ENCODE measurements around the gene FXN.
"Not testable (repeated sequence)": the region's sequence is repeated elsewhere in the genome, so short reads cannot be mapped to it uniquely, and the experiment has no call there.

Gene FXN

DNA sequence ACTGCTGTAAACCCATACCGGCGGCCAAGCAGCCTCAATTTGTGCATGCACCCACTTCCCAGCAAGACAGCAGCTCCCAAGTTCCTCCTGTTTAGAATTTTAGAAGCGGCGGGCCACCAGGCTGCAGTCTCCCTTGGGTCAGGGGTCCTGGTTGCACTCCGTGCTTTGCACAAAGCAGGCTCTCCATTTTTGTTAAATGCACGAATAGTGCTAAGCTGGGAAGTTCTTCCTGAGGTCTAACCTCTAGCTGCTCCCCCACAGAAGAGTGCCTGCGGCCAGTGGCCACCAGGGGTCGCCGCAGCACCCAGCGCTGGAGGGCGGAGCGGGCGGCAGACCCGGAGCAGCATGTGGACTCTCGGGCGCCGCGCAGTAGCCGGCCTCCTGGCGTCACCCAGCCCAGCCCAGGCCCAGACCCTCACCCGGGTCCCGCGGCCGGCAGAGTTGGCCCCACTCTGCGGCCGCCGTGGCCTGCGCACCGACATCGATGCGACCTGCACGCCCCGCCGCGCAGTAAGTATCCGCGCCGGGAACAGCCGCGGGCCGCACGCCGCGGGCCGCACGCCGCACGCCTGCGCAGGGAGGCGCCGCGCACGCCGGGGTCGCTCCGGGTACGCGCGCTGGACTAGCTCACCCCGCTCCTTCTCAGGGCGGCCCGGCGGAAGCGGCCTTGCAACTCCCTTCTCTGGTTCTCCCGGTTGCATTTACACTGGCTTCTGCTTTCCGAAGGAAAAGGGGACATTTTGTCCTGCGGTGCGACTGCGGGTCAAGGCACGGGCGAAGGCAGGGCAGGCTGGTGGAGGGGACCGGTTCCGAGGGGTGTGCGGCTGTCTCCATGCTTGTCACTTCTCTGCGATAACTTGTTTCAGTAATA lies at the start of gene FXN:
Gene FXN, plus strand, starts transcription at position 315 of the 871 bp plus-strand sequence. Its CDS starts 31 bp downstream, at position 346.
- DNase-seq (ENCODE audit: low read depth in 2 of 2), result peak; percentile 78 to 81

DNA sequence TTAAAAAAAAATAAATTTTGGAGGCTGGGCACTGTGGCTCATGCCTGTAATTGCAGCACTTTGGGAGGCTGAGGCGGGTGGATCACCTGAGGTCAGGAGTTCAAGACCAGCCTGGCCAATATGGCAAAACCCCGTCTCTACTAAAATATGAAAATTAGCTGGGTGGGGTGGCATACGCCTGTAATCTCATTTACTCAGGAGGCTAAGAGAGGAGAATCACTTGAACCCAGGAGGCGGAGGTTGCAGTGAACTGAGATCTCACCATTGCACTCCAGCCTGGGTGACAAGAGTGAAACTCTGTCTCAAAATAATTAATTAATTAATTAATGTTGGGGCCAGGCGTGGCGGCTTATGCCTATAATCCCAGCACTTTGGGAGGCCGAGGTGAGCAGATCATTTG lies 48.6 kb upstream of the FXN start:
- DNase-seq (ENCODE audit: low read depth in 2 of 2), result not testable (repeated sequence)

DNA sequence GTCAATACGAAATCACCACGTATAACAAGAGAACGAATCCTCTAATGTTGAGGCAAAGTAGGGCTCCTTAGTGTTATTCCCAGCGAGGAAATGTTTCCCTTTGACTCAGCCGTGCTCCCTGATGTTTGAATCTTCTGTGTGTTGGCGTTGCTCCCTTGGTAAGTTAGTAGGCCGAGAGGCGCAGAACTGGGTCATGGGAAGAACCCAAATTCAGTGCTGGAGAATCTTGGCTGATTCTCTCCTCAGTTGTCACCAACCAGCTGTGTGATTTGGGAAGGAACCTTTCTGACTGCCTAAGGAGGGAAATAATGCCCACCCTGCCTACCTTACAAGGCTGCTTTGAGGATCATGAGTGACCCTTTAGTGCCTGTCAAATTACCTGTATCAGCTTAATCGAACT lies 44.1 kb upstream of the FXN start:
- DNase-seq (ENCODE audit: low read depth in 2 of 2), result no peak

DNA sequence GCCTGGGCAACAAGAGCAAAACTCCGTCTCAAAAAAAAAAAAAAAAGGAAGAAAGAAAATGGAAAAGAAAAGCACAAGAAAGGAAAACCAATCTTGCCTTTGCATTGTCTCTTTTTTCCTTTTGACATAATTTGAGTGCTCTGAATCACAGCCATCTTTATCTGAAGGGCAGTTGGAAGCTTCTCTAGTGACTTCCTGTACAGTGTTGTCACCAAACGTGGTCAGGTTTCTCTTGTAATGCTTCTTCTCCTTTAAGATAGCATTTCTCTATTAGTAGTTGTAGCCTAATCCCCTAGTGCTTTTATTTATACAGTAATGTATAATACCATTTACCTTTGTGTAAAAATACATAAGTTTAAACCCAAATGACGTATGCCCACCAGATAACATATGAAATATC lies 39.8 kb upstream of the FXN start:
- no peak for DNase-seq (ENCODE audit: low read depth in 2 of 2)

DNA sequence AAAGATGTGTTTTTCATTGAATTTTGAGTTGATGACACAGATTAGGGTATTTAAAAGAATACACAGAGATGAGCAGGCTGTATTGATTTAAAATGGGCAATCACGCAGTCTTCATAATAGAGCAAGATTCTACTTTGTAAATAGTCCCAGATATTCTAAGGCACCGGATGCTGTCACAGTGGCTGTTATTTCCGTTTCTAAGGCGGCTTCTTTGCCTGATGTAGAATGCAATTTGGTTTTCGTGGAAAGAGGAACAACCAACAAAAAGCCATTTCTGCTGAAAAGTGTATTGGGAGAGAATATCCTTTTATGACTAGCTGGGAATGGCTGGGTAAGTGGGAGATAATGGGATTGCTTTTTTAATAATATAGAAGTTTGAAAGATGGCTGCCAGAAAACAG lies 39.1 kb upstream of the FXN start:
- DNase-seq (ENCODE audit: low read depth in 2 of 2), result no peak

DNA sequence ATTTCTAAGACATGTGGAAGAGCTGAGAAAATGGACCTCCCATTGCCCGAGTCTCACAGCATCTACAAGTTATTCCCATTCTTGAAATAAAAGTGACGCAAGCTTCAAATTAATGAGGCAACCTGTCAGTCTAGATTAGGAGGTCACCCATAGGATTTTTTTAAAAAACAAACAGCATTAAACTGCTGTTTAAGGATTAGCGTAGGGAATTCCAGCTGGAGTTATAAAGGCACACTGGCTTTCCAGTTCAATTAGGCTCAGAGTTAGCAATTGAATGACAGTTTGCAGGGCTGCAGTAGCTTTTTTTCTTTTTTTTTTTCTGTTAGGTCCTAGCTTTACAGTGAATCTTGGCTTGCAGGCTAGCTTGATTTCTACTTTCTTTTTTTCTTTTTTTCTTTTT lies 37.9 kb upstream of the FXN start:
- DNase-seq (ENCODE audit: low read depth in 2 of 2), result no peak

DNA sequence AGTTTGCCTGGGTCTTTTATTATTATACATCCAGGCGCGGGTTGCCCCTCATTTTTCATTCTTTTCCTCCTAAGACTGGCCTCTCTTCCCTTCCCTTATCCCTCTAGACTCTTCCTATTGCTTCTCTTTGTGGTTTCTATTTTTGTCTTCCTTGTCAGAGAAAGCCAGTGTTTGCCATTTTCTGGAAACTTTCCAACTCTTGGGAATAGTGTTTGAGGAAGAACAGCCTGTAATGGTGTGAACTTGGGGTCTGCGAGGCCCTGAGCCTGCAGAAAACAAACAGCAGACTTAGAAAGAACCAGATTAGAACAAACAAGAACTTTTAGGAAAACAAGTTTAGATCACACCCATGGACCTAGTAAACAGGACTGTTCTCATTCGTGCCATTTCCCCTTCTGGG lies 37.2 kb upstream of the FXN start:
- no peak for DNase-seq (ENCODE audit: low read depth in 2 of 2)

DNA sequence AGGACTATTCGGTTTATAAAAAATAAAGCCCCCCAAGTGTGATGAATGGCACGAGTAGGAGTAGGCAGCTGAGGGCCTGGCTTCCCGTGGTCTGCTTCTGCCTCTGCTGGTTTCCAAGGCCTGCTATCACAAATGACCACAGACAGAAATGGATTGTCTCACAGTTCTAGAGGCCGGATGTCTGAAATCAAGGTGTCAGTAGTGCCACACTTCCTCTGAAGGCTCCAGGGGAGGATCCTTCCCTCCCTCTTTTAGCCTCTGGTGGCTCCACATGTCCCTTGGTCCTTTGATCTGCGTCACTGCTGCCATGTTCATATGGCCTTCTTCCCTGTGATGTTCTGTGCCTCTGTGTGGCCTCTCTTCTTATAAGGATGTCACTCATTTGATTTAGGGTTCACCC lies 36.7 kb upstream of the FXN start:
- DNase-seq (ENCODE audit: low read depth in 2 of 2), result no peak

DNA sequence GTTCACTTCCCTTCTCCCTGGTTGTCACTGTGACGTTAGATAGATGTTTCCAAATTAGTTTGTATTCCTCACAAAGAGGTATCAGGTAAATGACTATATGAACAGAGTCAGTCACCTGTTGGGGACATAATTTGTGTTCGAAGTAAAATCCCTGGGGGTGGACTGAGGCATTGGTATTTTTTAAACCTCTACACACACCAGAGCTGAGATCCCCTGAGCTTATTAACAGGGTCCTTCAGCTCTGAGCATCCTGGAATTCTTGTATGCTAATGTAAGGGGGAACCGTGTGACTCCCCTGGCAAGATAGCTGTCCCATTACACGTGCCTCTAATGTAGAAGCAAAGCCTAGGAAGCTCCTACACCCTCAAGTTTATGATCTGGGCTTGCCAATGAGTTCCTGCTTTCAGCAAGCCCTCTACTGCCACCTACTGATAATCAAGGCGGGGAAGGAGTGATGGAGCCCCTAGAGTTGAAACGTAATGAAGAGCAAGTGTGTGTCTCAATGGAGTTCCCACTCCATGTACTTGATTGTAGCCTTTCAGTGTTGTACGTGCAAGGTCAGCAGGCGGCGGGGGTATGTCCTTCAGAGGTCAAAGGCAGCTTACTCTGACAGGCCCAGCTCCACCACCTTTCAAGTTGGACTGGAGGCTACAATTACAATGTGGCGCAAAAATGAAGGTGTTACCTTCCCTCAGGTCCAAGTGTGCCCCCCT lies 36.0 kb upstream of the FXN start:
- peak; percentile 39 to 60 for DNase-seq (ENCODE audit: low read depth in 2 of 2)

DNA sequence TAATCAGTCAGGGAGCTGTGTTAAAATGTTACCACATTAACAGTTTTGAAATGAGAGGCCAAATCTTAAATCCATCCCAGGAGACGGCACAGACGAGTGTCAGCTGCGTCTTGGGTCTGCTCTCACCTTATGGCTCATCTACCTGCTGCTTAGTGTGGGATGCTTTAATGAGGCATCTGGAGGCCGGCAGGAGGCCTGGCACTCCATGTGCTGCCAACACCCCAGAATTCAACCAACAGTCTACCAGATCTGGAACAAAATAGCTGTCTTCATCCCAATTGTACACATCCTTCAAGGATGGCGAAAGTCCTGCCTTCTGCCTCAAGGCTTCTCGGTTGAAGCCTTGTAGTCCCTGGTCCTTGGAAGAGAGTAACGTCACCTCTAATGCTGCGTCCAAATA lies 33.6 kb upstream of the FXN start:
- DNase-seq (ENCODE audit: low read depth in 2 of 2), result no peak

DNA sequence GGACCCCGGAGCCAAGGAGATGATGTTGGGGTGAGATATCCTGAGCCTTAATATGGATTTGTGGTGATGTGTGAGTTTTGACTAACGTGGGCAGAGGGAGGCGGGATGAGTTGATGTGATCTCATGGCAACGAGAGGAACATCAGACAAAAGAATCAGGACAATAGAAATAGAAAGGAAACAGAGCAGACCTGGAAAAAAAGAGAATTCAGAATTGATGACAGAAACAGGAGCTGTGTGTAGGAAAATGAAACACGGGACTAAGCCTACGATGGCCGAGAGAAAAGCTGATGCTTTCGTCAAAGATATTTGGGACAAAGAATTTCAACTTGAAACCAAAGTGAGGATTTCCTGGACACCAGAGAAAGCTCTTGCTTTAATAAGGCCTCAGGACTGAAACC lies 32.5 kb upstream of the FXN start:
- DNase-seq (ENCODE audit: low read depth in 2 of 2), result no peak

DNA sequence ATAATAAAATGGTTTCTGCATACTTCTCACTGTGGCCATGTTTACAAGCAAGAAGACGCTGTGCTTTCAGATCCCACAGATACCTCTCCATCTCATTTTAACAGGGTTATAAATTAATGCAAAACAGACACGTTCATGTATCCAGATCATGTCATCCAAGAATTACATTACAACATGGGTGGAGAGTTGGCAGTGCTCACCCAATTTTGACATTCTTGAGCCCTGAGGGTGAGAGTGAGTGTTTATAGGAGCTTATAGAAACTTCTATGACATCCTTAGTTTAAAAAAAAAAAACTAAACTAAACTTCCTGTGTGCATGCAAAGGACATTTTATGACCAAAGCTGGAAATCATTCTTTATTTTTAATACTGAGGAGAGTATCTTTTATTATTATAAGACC lies 30.7 kb upstream of the FXN start:
- no peak for DNase-seq (ENCODE audit: low read depth in 2 of 2)

DNA sequence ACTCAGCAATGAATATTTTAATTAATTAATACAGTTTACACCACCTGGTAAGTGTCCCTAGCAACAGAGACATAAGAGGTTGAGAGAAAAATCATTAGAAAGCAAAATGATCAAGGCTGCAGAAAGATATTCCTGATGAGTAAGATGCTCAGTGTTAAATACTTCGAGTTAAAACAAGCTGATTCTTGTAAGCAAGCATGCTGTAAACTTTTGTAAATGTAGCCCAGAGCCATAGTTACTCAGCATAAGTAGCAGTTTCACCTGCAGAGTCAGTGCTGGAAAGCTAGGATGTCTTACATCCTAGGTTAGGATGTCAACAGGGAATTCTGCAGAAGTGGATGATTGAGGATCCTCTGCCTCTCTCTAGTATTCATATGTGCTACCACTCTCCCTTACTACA lies 25.8 kb upstream of the FXN start:
- no peak for DNase-seq (ENCODE audit: low read depth in 2 of 2)

DNA sequence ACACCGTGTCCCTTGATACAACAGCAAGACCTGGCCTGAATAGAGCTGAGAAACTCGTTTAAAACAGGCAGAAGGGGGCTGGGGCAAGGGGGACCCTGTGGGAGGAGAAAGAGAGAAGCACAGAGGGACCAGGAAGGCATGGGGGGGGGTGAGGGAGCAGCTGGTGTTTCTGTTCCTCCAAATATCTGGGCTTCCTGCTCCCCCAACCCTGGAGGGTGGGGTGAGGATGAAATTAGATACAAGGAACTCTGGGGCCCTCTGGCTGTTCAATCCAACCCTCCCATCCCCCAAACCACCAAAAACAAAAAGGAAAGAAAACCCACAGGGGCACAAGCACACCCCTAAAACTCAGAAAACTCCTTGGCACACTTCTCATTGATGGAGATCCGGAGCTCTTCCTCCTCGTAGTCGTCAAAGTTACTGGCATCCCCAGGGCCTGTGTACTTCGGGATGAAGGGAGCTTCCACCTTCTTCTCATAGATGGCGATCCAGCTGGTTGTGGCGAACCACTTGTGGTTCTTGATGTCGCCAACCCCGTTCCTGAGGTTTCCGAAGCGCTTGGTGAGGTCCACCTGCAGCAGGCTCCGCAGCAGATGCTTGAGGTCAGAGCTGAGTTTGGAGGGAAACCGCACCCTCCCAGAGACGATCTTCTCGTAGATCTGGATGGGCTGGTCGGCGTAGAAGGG lies 22.7 kb upstream of the FXN start:
- DNase-seq (ENCODE audit: low read depth in 2 of 2), result no peak

DNA sequence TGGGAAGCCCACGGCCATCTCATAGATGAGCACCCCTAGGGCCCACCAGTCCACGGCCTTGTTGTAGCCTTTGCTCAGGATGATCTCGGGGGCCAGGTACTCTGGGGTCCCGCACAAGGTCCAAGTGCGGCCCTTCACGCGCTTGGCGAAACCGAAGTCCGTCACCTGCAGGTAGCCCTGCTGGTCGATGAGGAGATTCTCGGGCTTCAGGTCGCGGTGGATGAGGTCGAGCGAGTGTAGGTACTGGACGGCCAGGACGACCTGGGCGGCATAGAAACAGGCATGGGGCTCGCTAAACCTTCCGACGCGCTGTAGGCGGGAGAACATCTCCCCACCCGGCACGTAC lies 22.2 kb upstream of the FXN start:
- no peak for DNase-seq (ENCODE audit: low read depth in 2 of 2)

DNA sequence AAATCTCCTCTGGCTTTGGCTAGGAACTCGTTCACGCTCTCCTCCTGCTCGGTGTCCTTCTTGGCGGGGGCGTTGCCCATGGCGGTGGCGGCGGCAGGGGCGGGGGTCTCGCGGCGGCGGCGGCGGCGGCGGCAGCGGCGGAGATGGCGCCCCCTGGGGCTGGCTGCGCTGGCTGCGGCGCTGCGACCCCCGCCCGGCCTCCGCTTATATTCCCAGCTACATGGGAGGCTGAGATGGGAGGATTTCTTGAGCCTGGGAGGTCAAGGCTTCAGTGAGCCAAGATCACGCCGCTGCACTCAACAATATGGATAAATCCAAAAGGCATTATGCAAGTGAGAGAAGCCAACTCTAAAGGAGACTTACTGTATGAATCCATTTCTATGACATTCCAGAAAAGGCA lies 21.5 kb upstream of the FXN start, which contains the start of gene PRKACG:
Gene PRKACG, minus strand, starts transcription at position 101 of the 400 bp plus-strand sequence. Its CDS starts 21 bp downstream, at position 80.
- no peak for DNase-seq (ENCODE audit: low read depth in 2 of 2)

DNA sequence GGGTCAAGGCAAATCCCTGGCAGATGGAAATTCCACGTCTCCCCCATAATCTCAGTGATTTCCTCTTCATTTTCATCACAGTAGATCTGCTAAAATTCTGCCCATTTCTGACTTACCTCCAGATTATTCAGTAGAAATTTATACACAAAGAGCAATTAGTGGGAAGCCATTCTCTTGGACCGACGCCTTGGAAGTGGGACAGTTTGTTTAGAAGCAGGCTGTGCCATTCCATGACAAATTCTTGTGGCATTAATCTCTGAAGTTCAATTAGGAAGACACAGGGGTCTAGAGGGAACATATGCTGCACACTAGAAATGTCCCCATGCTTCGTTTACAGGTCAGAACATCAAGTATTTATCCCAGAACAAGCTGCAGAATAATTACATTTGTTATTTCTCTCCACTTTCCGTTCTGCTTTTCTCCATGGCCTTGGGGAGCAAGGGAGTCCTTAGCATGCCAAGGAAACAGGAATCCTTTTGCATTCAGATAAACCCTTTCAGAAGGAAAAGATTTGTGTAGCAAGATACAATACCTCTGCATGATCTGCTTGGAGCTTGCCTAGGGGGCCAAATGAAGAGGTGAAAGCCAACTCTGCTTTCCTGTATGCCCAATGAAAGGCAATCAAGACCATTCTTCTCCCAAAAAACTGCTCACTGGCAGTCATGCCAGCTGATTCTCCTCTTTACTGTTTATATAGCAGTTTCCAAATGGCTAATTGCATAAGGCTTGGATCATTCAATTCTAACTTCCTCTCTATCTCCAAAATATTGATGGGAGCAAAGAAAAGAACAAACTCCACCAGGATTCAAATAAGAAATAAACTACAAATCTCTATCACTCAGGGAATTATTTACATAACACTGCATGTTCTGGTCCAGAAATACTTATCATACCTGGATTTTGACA lies 19.1 kb upstream of the FXN start:
- DNase-seq (ENCODE audit: low read depth in 2 of 2), result no peak

DNA sequence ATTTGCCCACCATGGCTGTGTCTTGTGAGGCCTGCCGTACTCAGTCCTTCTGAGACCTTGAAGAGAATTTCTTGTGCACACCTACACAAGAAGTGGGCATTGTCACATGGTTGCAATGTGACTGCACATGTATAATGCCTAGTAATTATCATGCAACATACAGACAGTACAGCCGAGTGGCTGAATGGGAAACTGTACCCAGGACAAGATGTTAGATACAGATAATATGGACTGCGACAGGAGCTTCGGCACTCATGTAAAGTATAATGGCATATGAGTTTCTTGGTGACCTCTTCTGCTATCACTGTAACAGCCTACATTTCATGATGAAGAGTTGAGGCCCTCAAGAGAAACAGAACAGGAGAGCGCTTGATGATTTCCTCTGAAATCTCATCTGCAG lies 16.8 kb upstream of the FXN start:
- no peak for DNase-seq (ENCODE audit: low read depth in 2 of 2)

DNA sequence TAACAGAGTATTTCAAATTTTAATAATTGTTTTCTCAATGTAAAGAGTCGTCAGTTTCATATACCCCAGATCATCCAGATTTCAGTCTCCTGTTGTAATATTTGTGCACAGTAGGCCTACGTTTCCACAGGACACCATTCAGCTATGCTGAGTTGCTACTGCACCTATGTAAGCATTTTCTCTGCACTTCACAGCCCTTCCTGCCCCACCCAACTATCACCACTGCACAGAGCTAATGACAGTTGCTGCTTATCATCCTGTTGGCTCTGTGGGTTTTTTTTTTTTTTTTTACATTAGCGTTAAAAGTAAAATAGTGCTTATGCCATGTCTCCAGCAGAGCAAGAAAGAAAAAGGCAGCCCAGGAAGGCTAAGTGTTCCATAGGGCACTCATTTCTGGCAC lies 15.7 kb upstream of the FXN start:
- DNase-seq (ENCODE audit: low read depth in 2 of 2), result no peak

DNA sequence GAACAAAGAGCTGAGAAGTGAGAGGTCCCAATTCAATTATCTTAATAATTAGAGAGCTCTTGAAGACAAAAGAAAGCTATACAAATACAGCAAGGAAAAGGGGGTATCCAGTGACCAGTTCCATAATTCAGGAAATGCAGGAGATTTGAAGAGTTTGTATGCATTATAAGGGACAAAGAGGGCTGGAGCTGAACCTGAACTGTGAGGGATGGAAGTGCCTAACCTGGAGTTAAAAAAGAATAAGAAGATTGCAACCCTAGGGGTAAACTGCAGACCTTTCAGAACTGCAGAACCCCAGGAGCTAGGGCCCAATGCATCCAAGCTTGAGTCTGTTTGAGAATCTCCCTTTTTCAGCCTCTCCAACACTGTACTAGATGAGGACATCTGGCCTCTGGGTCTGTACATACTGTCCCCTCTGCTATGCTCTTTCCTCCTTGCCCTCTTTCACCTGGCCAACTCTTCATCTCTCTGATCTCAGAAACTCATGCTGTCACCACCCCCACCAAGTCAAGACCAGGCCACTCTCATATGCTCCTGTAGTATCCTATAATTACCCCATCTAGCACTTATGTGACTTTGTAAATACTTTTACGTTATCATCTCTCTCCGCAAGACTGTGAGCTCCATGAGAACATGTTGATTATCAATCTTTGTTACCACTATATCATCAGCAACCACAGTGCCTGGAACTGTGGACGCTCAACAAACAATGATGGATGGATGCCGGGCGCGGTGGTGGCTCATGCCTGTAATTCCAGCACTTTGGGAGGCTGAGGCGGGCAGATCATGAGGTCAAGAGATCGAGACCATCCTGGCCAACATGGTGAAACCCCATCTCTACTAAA lies 15.0 kb upstream of the FXN start:
- no peak for DNase-seq (ENCODE audit: low read depth in 2 of 2)

DNA sequence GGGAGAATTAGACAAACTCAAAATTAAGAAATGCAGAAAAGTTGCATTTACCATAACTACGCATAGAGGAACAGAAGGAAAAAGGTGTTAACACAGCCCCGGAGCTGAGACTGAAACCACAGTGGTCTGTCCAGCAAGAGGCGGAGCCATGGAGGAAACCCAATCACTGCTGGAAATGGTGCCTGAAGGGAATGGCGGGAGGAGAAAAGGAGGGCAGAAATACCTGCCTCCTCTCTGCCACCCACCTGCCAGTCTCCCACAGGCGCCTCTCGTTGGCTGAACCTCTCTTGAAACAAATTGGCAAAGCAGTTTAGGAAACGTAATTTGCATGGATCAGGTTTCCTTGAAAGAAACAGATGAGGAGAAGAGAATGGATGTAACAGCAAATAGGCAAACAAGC lies 11.9 kb upstream of the FXN start:
- no peak for DNase-seq (ENCODE audit: low read depth in 2 of 2)

All from stimulated activated CD4-positive, alpha-beta T cell treated with anti-CD3 and anti-CD28 coated beads, Interleukin-4, amount 100 ng/mL, for 48 hours (primary cell).